HUES64 (cell line): Measurements from ENCODE around the gene COL4A2.
"Not testable (repeated sequence)": the region's sequence is repeated elsewhere in the genome, so short reads cannot be mapped to it uniquely, and the experiment has no call there.

Source experiments
- H3K27ac ChIP-seq: 2 replicates; pipeline ENCODE4 v1.7.0; 2013; ENCODE audit warnings: low read depth, low read length, inconsistent platforms
- H3K27me3 ChIP-seq: 2 replicates; pipeline ENCODE4 v1.6.1; 2013; ENCODE audit warnings: mild to moderate bottlenecking, low read length; ENCODE audit not compliant: insufficient read depth
- H3K36me3 ChIP-seq: 2 replicates; pipeline ENCODE4 v1.6.1; 2013; ENCODE audit warnings: mild to moderate bottlenecking, low read length; ENCODE audit not compliant: insufficient read depth
- H3K4me1 ChIP-seq: 2 replicates; pipeline ENCODE4 v1.6.1; 2013; ENCODE audit warnings: mild to moderate bottlenecking, low read length, moderate library complexity; ENCODE audit not compliant: insufficient read depth
- H3K4me3 ChIP-seq: 2 replicates; pipeline ENCODE4 v1.5.1; 2013; ENCODE audit warnings: mild to moderate bottlenecking, low read length, moderate library complexity
- H3K9ac ChIP-seq: 2 replicates; pipeline ENCODE4 v1.6.1; 2013; ENCODE audit warnings: mild to moderate bottlenecking, low read depth, low read length
- H3K9me3 ChIP-seq: 2 replicates; pipeline ENCODE4 v1.6.1; 2013; ENCODE audit warnings: low read depth, low read length; ENCODE audit not compliant: insufficient read depth
- WGBS: fragments of 150-250, 120-280 bp; methylation state at CpG from one replicate; pipeline ENCODE4 v1.1.7; 2013; ENCODE audit warnings: missing lambda C conversion rate; 5-methylcytosine and 5-hydroxymethylcytosine counted together

COL4A2 gene

GRCh38 chr13:110319397-110319773 is 12.3 kb downstream of the COL4A2 start:
- no peaks in the 10 kb centered on the region for H3K9me3 ChIP-seq
- H3K36me3 ChIP-seq = peaks cover 9% of the 10 kb centered on the region
- no peaks in the 10 kb centered on the region for H3K27me3 ChIP-seq
- H3K9ac ChIP-seq = peak overlapping the region; percentile 1; the same call in 1 of the 2 replicates
- no peak overlapping the region for H3K4me3 ChIP-seq
- WGBS = 72% methylated on average over 4 of the region's 4 CpGs
- H3K4me1 ChIP-seq = peaks cover 32% of the 10 kb centered on the region
- H3K27ac ChIP-seq = peak overlapping the region; percentile 39; the same call in 1 of the 2 replicates

- 86% methylated on average over 19 of the region's 19 CpGs for WGBS
These were observed 12.9 kb downstream of the COL4A2 start for GRCh38 chr13:110319774-110320509.

DNA sequence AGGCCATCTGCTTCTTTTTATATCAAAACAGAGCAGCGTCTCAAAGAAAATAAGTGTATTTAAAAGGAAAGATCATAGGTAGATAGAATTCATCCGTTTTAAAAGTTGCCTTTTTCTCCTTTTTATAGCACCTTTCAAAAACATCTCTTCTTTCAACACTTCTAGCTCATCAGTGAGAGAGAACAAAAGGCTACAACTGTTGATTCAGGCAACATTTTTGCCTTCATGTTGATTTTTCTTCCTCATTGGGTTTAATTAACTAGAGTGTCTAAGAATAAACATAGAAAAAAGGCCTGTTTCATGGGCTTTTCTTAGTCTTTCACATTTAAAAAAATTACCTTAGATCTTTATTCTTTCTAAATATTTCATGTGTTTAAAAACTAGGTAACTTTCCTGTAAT is 13.6 kb downstream of the COL4A2 start:
- Histone ChIP-seq H3K27me3 (no peaks in the 10 kb centered on the region), H3K4me1 (peaks cover 40% of the 10 kb centered on the region), H3K4me3 (no peak overlapping the region), H3K36me3 (peaks cover 9% of the 10 kb centered on the region), H3K27ac (no peak overlapping the region), H3K9ac (no peak overlapping the region), H3K9me3 (no peaks in the 10 kb centered on the region)
- 60% methylated on average over 1 of the region's 2 CpGs for WGBS

More at GRCh38 chr13:110319774-110320509, 12.9 kb downstream of the COL4A2 start:
- Histone ChIP-seq H3K4me1 (peaks cover 37% of the 10 kb centered on the region), H3K9me3 (no peaks in the 10 kb centered on the region), H3K9ac (peak overlapping the region; percentile 1; the same call in 1 of the 2 replicates), H3K36me3 (peaks cover 9% of the 10 kb centered on the region), H3K27ac (peak overlapping the region; percentile 39; the same call in 1 of the 2 replicates), H3K27me3 (no peaks in the 10 kb centered on the region), H3K4me3 (no peak overlapping the region)

DNA sequence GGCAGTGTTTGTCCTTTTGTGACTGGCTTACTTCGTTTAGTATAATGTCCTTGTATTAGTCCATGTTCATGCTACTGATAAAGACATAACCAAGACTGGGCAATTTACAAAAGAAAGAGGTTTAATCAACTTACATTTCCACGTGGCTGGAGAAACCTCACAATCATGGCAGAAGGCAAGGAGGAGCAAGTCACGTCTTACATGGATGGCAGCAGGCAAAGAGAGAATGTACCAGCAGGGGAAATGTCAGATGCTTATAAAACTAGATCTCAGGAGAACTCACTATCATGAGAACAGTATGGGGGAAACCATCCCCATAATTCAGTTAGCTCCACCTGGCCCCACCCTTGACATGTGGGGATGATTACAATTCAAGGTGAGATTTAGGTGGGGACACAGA is 14.5 kb downstream of the COL4A2 start:
- not testable (repeated sequence) for H3K9ac ChIP-seq, H3K36me3 ChIP-seq, H3K27me3 ChIP-seq, H3K27ac ChIP-seq, H3K9me3 ChIP-seq, H3K4me3 ChIP-seq
- H3K4me1 ChIP-seq = peaks cover 45% of the 10 kb centered on the region
- WGBS = 95% methylated on average over 3 of the region's 3 CpGs

DNA sequence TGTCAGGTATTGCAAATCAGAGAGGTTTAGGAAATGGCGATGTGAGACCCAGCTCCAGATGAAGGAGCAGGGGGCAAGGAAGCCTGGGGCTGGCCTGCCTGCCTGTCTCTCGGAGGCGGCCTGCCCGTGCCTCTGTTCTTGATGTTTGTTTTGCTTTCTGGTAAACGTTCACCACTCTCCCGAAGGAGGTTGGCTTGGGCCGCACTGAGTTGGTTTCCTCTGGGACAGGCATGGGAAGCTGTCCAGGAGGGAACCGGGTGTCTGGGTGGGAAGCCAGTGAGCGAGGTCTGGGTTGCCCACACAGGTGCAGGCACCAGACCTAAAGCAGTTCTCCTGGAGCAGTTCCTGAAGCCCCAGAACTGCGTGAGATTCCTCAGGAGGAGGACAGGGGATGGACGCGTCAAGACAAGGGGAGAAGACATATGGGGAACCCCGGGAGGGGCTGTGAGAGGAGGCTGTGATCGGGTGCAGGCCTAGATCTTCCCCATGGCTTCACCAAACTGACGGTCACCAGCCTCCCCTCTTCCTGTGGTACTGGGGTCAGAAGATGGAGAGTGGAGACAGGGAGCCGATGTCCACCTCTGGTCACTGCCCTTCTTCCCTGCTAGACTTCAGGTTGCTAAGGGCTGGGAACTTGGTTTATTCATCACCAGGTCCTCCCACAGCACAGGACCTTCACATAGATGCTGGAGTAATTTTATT is 15.2 kb downstream of the COL4A2 start:
- H3K9me3 ChIP-seq = no peaks in the 10 kb centered on the region
- no peaks in the 10 kb centered on the region for H3K27me3 ChIP-seq
- 0 out of 2 replicates have a peak, but pooled peaks cover under 1% of the 10 kb centered on the region for H3K36me3 ChIP-seq
- 94% methylated on average over 16 of the region's 16 CpGs for WGBS
- H3K27ac ChIP-seq = no peak overlapping the region
- H3K4me1 ChIP-seq = peaks cover 52% of the 10 kb centered on the region
- no peak overlapping the region for H3K4me3 ChIP-seq
- no peak overlapping the region for H3K9ac ChIP-seq

- Histone ChIP-seq H3K27me3 (no peaks in the 10 kb centered on the region), H3K9ac (no peak overlapping the region), H3K4me3 (no peak overlapping the region), H3K9me3 (no peaks in the 10 kb centered on the region), H3K27ac (no peak overlapping the region), H3K4me1 (peaks cover 57% of the 10 kb centered on the region), H3K36me3 (no peaks in the 10 kb centered on the region)
- WGBS = 92% methylated on average over 7 of the region's 7 CpGs
These were observed 15.7 kb downstream of the COL4A2 start for GRCh38 chr13:110322828-110323171.

DNA sequence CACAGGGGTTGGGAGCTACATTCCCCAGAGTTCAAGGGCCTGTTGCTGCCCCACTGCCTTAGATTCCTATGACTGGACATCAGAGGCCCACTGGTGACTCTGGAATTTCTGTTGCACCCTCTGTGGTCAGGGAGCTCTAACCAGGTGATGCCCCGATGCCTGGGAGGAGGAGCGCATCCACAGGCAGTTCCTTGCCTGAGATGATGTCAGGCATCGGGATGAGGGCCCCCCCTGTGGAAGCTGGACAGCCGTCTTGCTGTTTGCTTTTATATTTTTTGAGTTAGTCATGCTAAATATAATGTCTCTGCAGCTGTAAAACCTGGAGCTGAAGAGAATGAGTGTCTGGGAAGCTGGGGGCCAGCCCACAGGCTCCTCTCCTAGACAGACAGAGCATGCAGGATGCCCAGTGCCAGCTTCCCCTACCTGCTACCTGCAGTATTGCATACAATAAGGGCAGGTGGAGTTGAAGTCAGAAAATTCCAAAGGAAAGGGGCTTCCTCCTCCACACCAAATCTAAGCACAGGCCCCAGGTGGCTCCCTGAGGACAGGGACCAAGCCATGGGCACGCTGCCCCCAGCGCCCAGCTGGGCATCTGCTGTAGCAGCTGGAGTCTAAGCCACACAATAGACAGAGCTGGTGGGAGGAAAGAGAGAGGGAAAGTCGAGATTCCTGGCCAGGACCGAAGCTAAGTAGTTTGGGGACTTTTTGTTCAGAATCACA is 16.2 kb downstream of the COL4A2 start:
- Histone ChIP-seq H3K4me3 (no peak overlapping the region), H3K36me3 (no peaks in the 10 kb centered on the region), H3K4me1 (peaks cover 63% of the 10 kb centered on the region), H3K9me3 (no peaks in the 10 kb centered on the region), H3K9ac (no peak overlapping the region), H3K27me3 (no peaks in the 10 kb centered on the region), H3K27ac (no peak overlapping the region)
- 89% methylated on average over 8 of the region's 8 CpGs for WGBS

GRCh38 chr13:110324026-110324749 is 17.1 kb downstream of the COL4A2 start:
- Histone ChIP-seq H3K4me1 (peaks cover 64% of the 10 kb centered on the region), H3K27me3 (no peaks in the 10 kb centered on the region), H3K9ac (no peak overlapping the region), H3K36me3 (no peaks in the 10 kb centered on the region), H3K27ac (no peak overlapping the region), H3K9me3 (no peaks in the 10 kb centered on the region), H3K4me3 (no peak overlapping the region)
- 90% methylated on average over 10 of the region's 10 CpGs for WGBS

DNA sequence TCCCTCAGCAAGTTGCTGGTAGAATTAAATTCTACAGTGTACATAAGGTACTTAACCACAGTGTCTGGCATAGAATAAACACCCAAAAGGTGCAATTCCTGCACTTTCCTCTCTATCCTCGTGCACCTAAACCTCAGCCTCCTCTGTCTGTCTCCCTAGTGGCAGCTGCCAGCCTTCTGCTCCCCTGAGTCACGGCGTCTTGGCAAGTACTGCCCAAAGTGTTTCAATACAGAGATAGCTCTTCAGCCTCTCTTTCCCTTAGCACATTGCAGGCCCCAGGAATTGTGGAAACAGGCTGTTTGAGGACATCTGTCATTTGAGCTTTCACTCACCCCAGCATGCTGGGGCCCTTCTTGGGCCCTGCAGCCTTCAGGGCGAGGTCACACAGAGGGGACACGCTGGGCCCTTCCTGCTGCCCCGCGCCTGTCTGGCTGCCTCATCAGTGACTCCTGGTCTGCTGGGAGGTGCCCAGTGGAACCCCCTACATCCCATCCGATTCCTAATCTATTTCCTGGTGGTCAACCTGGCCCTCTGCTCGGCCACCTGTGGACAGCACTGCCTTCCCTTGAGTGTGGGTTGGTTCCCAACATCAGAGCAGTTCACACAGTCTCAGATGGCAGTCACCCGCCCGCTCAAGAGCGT is 19.3 kb downstream of the COL4A2 start:
- Histone ChIP-seq H3K36me3 (no peaks in the 10 kb centered on the region), H3K4me1 (peaks cover 70% of the 10 kb centered on the region), H3K9me3 (no peaks in the 10 kb centered on the region), H3K27ac (peak overlapping the region; percentile 92), H3K9ac (0 out of 2 replicates have a peak overlapping the region, but pooled peaks have one; percentile 29), H3K4me3 (no peak overlapping the region), H3K27me3 (no peaks in the 10 kb centered on the region)
- 74% methylated on average over 12 of the region's 12 CpGs for WGBS

DNA sequence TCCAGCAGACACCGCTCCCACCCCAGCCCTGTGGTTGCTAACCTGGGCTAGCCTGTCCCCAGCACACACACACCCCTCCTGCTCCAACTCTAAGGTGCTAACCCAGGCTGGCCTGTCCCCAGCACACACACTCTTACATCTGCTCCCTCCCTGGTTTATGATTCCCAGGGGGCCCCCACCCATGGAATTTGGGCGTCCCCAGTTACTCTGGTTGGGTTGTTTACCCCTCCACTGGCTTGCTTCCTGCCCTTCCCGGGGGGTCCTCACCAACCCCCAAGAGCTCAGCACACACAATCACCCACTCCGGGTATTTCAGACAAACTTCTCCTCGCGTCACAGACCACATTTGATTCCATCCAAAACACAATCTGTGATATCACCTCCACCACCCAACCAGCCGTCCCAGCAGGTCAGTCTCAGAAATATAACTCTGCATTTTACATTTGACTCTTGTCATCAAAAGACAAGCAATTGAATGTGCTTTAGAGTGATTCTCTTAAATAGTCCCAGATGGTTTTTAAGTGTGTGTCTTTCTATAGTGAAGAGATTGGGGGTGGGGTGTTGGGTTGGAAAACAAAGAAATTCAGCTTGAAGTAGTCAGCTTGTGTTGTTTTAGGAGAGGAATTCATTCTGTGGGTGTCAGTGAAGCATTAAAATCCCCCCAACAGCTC is 20.1 kb downstream of the COL4A2 start:
- Histone ChIP-seq H3K4me3 (peak overlapping the region; percentile 24; the same call in 1 of the 2 replicates), H3K4me1 (peaks cover 71% of the 10 kb centered on the region), H3K27ac (peak overlapping the region; percentile 92), H3K27me3 (no peaks in the 10 kb centered on the region), H3K36me3 (no peaks in the 10 kb centered on the region), H3K9me3 (no peaks in the 10 kb centered on the region), H3K9ac (peak overlapping the region; percentile 29; the same call in 1 of the 2 replicates)
- WGBS = 34% methylated on average over 6 of the region's 7 CpGs
